SHP77 treated with DMSO at 0.1 percent for 48 hours (cell line): ENCODE measurements around the gene WDPCP.
"Not testable (repeated sequence)": the region's sequence is repeated elsewhere in the genome, so short reads cannot be mapped to it uniquely, and the experiment has no call there.

Source experiments
- DNase-seq: peaks from one replicate; lab custom pipeline; 2025; lab: John Stamatoyannopoulos, UW

WDPCP gene

DNA sequence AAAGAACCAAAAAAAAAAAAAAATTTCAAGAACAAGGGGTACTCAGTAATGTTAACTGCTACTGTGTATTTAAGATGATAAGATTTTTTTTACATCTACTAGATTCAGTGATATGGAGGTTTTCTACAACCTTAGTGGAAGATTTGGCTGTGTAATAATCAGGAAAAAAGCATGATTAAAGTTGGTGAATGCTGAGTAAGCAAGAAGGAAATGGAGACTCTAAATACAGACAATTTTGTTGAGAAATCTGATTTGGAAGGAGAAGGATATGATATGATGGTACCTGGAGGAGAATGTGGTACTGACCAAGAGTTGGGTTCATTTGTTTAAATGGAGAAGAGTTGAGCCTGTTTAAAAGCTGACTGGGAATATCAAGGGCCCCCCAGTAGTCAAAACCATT lies 125.1 kb downstream of the WDPCP start:
- DNase-seq: no peak

DNA sequence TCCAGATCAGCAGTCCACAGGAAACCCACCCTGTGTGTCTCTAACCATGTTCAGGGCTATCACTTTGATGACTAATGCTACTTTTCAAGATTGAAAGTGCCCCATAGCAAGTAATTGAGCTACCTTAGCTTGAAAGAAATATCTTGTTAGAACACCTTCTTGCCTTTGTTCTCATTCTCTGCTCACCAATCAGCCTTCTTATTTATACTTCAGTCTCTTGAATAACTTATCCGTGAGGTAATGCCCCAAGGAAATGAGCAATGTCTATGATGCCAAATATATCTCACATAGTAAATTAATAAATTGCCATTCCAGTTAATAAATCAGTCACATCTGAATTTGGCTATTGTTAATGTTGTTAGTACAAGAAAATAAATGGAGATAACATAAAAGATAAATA lies 141.6 kb downstream of the WDPCP start:
- DNase-seq: no peak

DNA sequence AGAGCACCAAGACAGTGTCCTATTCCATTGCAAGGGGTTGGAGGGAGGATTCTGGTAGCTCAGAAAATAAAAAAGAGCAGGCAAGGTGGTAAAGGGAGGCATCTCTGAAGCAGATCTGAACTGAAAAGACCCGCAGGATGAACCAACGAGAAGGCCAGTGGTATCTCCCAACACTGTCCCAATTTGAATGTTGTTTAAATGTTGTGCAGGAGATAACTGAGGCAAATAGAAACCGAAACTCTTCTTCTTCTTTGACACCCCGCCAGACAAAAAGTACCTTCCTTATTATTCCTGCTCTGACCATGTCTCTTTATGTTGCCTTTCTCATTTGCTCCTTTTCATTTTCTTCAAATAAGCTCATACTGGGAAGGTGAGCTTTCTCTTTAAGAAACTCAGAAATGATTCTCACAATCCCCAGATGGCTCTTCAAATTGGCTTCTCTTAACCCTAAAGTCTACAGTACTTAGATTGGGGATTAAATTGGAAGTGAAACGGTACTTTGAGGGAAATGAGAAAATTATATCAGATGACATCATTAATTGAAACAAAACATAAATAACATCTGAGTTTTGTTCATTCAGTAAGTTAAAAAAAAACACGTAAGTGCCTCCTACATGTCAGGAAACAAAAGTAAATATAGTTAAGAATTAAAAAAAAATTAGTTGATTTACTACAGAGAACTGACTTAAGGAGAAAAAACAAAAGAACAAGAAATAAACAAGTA lies 143.6 kb downstream of the WDPCP start:
- no peak for DNase-seq

- no peak for DNase-seq
Measured at GRCh38 chr2:63440612-63441011, 147.7 kb downstream of the WDPCP start.

DNA sequence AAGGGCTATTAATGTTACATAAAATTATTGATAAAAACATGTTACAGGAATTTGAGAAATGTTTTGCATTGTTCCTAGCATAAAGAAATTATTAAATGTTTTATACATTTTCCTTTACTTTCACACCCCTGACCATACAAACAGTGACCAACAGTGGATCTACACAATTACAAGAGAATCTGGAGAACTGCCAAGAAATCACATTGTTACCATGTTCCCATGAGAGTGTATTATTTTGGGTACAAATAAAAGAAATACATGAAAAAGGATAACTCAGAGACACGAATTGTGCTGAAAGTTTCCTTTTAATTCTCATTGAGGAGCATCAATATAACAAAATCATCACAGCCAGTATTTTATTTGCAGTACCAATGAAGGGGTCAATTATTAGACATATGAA lies 150.1 kb downstream of the WDPCP start:
- DNase-seq: no peak

- DNase-seq: no peak
Measured at GRCh38 chr2:63436488-63436887, 151.8 kb downstream of the WDPCP start.

GRCh38 chr2:63435070-63435469 lies 153.2 kb downstream of the WDPCP start:
- no peak for DNase-seq

- DNase-seq: no peak
Measured at GRCh38 chr2:63434024-63435001, 154.0 kb downstream of the WDPCP start.

GRCh38 chr2:63432373-63432772 lies 155.9 kb downstream of the WDPCP start:
- DNase-seq: no peak

DNA sequence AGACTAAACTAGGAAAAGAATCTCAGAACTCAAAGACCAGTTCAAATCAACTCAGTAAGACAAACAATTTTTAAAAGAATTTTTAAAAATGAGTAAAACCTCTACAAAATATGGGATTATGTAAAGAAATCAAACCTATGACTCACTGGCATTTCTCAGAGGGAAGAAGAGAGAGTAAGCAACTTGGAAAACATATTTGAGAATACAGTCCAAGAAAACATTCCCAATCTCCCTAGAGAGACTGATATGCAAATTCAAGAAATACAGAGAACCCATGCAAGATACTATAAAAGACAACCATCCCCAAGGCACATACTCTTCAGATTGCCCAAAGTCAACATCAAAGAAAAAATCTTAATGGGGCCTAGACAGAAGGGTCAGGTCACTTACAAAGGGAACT lies 162.7 kb downstream of the WDPCP start:
- DNase-seq: no peak

DNA sequence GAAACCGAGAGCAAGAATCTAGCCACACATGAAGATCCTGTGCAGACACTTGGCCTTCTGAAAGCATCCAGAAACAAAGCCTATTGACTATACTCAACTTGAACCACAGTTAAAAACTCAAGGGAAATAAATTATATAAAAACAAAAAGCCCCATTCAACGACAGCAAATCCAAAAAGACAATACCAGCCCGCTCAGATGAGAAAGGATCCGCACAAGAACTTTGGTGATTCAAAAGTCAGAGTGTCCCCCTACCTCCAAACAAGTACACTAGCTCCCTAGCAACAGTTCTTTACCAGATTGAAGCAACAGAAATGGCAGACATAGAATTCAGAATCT lies 163.2 kb downstream of the WDPCP start:
- no peak for DNase-seq

- peak; percentile 36 for DNase-seq
Measured at GRCh38 chr2:63424329-63425078, 163.8 kb downstream of the WDPCP start.

- DNase-seq: no peak
Measured at GRCh38 chr2:63422556-63422955, 165.7 kb downstream of the WDPCP start.

GRCh38 chr2:63408530-63408929 lies 179.7 kb downstream of the WDPCP start:
- no peak for DNase-seq

- DNase-seq: no peak
Measured at GRCh38 chr2:63406641-63407040, 181.6 kb downstream of the WDPCP start.

GRCh38 chr2:63403820-63404219 lies 184.5 kb downstream of the WDPCP start:
- no peak for DNase-seq

DNA sequence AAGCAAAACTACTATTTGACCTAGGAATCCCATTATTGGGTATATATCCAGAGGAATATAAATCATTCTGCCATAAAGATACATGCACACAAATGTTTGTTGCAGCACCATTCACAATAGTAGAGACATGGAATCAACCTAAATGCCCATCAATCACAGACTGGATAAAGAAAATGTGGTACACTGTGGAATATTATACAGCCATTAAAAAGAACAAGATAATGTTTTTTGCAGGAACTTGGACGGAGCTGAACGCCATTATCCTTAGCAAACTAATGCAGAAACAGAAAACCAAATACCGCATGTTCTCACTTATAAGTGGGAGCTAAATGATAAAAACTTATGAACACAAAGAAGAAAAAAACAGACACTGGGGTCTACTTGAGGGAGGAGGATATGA lies 185.4 kb downstream of the WDPCP start:
- DNase-seq: not testable (repeated sequence)

GRCh38 chr2:63399156-63399555 lies 189.1 kb downstream of the WDPCP start:
- DNase-seq: no peak

DNA sequence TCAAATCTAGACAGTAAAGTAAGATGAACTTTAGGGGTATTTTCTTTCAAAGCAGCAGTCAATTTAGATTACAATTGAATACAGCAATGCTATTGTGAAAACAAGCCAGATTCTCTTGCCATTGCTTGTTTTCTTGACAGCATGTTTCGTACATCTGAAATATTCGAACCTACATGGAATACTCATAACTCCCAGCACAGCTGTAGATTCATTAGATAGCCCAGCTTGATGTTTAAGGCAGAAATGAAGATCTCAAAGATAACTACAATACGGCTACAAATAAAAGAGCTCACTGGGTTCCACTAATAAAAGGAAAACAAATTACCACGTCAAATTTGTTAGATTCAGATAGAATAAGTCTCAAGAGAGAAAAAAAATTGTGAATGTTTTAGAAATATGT lies 208.8 kb downstream of the WDPCP start:
- DNase-seq: no peak

DNA sequence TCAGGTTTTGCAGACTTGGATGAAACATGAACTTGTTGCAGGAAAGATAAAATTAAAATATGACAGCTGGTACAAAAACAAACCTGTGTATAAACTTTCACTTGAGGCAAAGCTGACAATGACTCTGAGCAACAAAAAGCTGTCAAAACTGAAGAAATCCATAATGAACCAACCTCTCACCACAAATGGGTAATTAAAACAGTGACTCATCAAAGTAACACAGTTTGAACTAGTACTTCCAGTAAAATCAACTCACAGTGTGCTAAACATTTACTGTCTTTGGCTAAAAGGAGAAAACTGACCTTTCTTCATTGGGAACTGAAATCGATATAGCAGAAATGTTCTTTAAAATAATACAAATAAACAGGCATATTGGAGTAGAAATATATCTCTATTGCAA lies 209.7 kb downstream of the WDPCP start:
- no peak for DNase-seq

- no peak for DNase-seq
Measured at GRCh38 chr2:63374341-63374740, 213.9 kb downstream of the WDPCP start.

DNA sequence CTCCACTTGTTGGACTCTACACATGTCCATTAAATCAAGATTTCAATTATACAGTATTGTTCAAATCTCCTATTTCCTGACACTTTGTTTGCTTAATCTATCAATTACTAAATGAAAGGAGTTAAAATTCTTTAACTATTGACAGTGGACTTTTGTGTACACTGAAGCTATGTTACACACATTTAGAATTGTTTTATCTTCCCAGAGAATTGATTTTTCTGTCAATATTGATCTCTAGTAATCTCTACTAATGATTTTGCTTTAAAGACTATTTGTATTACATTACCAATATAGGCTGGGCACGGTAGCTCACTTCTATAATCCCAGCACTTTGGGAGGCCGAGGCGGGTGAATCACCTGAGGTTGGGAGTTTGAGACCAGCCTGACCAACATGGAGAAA lies 215.7 kb downstream of the WDPCP start:
- DNase-seq: no peak

DNA sequence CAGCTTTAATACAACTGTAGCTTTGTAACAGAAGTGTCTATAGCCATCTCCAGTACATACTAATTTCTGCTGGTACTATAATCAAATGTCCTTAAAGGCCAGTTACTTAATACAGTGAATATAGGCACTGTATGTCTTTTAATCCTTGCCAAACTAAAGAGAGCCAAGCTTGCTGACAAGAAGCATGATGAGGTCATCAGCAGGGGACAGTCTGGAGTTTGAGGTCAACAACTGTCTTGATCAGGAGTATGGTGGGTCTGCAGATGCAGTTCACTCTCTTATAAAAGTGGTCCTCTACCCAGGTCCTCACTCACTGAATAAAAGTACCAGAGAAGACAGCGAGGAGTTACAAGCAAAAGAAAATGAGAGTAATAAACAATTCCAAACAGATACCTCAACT lies 219.1 kb downstream of the WDPCP start:
- DNase-seq: no peak
